HG03457 (cell line): ENCODE results near the gene SLC9A3.

Experiments used
- ATAC-seq: cut with Tn5 transposase; IDR thresholded peaks from one replicate; pipeline ENCODE4 v1.9.1; 2021; ENCODE audit warnings: moderate number of reproducible peaks; ENCODE audit not compliant: unreplicated experiment

Gene SLC9A3

GRCh38 chr5:464843-465590 is 59.2 kb downstream of the SLC9A3 start:
- ATAC-seq: no peak

- ATAC-seq: no peak
These were observed 59.8 kb downstream of the SLC9A3 start for GRCh38 chr5:464446-464842.

- ATAC-seq: no peak
These were observed 60.3 kb downstream of the SLC9A3 start for GRCh38 chr5:463952-464351.

- no peak for ATAC-seq
These were observed 60.9 kb downstream of the SLC9A3 start for GRCh38 chr5:463301-463700.

- ATAC-seq: no peak
These were observed 62.2 kb downstream of the SLC9A3 start for GRCh38 chr5:462051-462481.

- ATAC-seq: no peak
These were observed 64.0 kb downstream of the SLC9A3 start for GRCh38 chr5:460273-460625.

GRCh38 chr5:459562-460272 is 64.5 kb downstream of the SLC9A3 start:
- ATAC-seq: no peak

GRCh38 chr5:458547-459353 is 65.5 kb downstream of the SLC9A3 start:
- no peak for ATAC-seq

- ATAC-seq: no peak
These were observed 66.9 kb downstream of the SLC9A3 start for GRCh38 chr5:457195-457961.

GRCh38 chr5:456351-457194 is 67.7 kb downstream of the SLC9A3 start:
- ATAC-seq: no peak

- no peak for ATAC-seq
These were observed 68.4 kb downstream of the SLC9A3 start for GRCh38 chr5:455806-456205.

- no peak for ATAC-seq
These were observed 69.3 kb downstream of the SLC9A3 start for GRCh38 chr5:454936-455335.

- no peak for ATAC-seq
These were observed 70.3 kb downstream of the SLC9A3 start for GRCh38 chr5:453725-454481.

- no peak for ATAC-seq
These were observed 71.1 kb downstream of the SLC9A3 start for GRCh38 chr5:452978-453710.

- ATAC-seq: no peak
These were observed 72.4 kb downstream of the SLC9A3 start for GRCh38 chr5:451587-452458.

- no peak for ATAC-seq
These were observed 75.1 kb downstream of the SLC9A3 start for GRCh38 chr5:449151-449550.

- ATAC-seq: no peak
These were observed 75.5 kb downstream of the SLC9A3 start for GRCh38 chr5:448766-449090.
